Endodermal cell (in vitro differentiated cells): Measurements from ENCODE around the gene SPPL2A. TPM values are rescaled to one million over a fixed set of nuclear protein-coding genes. Genes with fewer than 3 reads are reported as not detected.
A peak's percentile ranks its signal among the peaks of the same experiment; 100 is the strongest.

Experiments
- DNase-seq: peaks from one replicate; pipeline ENCODE4 v3.0.0-alpha.2; 2017
- H3K27ac ChIP-seq: 2 replicates; pipeline ENCODE4 v1.5.1; 2013; ENCODE audit warnings: mild to moderate bottlenecking, low read depth, low read length, moderate library complexity
- H3K27me3 ChIP-seq: 2 replicates; pipeline ENCODE4 v1.6.1; 2013; ENCODE audit warnings: mild to moderate bottlenecking, low read length, moderate library complexity; ENCODE audit not compliant: insufficient read depth, control insufficient read depth, poor library complexity, severe bottlenecking
- H3K36me3 ChIP-seq: 2 replicates; pipeline ENCODE4 v1.7.0; 2013; ENCODE audit warnings: mild to moderate bottlenecking, low read length, moderate library complexity; ENCODE audit not compliant: control insufficient read depth, insufficient read depth
- H3K4me1 ChIP-seq: one replicate; pipeline ENCODE4 v1.7.0; 2013; ENCODE audit warnings: low read length; ENCODE audit not compliant: control insufficient read depth, insufficient read depth
- H3K4me3 ChIP-seq: 2 replicates; pipeline ENCODE4 v1.5.1; 2013; ENCODE audit warnings: mild to moderate bottlenecking, low read length, moderate library complexity
- H3K9ac ChIP-seq: 2 replicates; pipeline ENCODE4 v1.6.1; 2013; ENCODE audit warnings: mild to moderate bottlenecking, low read length, moderate library complexity; ENCODE audit not compliant: poor library complexity, severe bottlenecking; ENCODE audit errors: extremely low read depth
- H3K9me3 ChIP-seq: 2 replicates; pipeline ENCODE4 v1.6.1; 2013; ENCODE audit warnings: mild to moderate bottlenecking, low read length, moderate library complexity; ENCODE audit not compliant: control insufficient read depth
- H3K27ac Mint-ChIP-seq: 2 replicates; pipeline ENCODE4 v1.8.0; 2020; ENCODE audit warnings: mixed read lengths
- H3K27me3 Mint-ChIP-seq: 2 replicates; pipeline ENCODE4 v1.8.0; 2021; ENCODE audit warnings: mild to moderate bottlenecking, mixed read lengths; ENCODE audit not compliant: insufficient read depth
- H3K36me3 Mint-ChIP-seq: 2 replicates; pipeline ENCODE4 v1.8.0; 2020; ENCODE audit warnings: low read depth, mixed read lengths
- H3K4me1 Mint-ChIP-seq: 2 replicates; pipeline ENCODE4 v1.8.0; 2020; ENCODE audit warnings: mixed read lengths
- H3K4me3 Mint-ChIP-seq: 2 replicates; pipeline ENCODE4 v1.8.0; 2020; ENCODE audit warnings: mild to moderate bottlenecking, moderate library complexity, mixed read lengths
- H3K9me3 Mint-ChIP-seq: 2 replicates; pipeline ENCODE4 v1.8.0; 2020; ENCODE audit warnings: mild to moderate bottlenecking, mixed read lengths
- WGBS, 2 experiments: methylation state at CpG; one replicate each; pipeline versions ENCODE4 v1.1.5 to v1.1.7; 2013; ENCODE audit warnings: missing lambda C conversion rate in 2 of 2, mixed read lengths in 1 of 2; ENCODE audit not compliant: insufficient coverage in 1 of 2, insufficient read length in 1 of 2; 5-methylcytosine and 5-hydroxymethylcytosine counted together
- total RNA-seq, 2 donors: library from RNA; stranded (reverse); fragmentation: NEBNext Ultra II Directional in 1 of 2; extraction: Animal tissue kit (Norgen Biotek cat#: 25700) in 1 of 2; gene quantifications; 2 replicates in 1 of 2; 3 replicates in 1 of 2; pipeline ENCODE4 v1.2.1, GENCODE V29; 2021
- TF ChIP-seq, protein P1 (sequence below): fragments of 200-600 bp; sonication (generic); conservative IDR thresholded peaks from 2 replicates; pipeline ENCODE4 v1.5.0; 2021; ENCODE audit warnings: antibody characterized with exemption, mild to moderate bottlenecking

SPPL2A gene
- total RNA-seq, 2 donors from 2014 or later, result 62.4 to 78.7 TPM

DNA sequence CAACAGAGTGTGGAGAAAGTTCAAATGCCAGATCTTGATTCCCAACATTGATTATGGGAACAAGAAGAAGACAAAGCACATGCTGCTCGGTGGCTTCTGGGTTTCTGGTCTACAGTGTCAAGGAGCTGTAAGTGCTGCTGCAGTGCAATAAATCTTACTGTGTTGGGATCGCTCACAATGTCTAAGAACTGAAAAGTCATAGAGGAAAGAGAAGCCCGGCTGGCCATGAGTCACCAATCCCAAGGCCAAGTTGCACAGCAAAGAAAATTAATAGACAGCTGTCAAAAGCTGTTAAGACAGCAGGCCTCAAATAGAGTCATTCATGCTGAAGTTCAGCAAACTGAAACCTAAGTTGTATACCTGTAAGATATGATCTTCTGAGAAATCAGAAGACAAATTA, 33.2 kb upstream of the SPPL2A start:
- H3K36me3 ChIP-seq, result no peaks in the 10 kb centered on the region
- no peak overlapping the region for H3K9ac ChIP-seq
- H3K27me3 Mint-ChIP-seq, result no peaks in the 10 kb centered on the region
- TF ChIP-seq, protein P1, sequence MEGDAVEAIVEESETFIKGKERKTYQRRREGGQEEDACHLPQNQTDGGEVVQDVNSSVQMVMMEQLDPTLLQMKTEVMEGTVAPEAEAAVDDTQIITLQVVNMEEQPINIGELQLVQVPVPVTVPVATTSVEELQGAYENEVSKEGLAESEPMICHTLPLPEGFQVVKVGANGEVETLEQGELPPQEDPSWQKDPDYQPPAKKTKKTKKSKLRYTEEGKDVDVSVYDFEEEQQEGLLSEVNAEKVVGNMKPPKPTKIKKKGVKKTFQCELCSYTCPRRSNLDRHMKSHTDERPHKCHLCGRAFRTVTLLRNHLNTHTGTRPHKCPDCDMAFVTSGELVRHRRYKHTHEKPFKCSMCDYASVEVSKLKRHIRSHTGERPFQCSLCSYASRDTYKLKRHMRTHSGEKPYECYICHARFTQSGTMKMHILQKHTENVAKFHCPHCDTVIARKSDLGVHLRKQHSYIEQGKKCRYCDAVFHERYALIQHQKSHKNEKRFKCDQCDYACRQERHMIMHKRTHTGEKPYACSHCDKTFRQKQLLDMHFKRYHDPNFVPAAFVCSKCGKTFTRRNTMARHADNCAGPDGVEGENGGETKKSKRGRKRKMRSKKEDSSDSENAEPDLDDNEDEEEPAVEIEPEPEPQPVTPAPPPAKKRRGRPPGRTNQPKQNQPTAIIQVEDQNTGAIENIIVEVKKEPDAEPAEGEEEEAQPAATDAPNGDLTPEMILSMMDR, result no peak
- DNase-seq, result no peak
- no peaks in the 10 kb centered on the region for H3K9me3 ChIP-seq
- no peaks in the 10 kb centered on the region for H3K4me1 ChIP-seq
- no peaks in the 10 kb centered on the region for H3K36me3 Mint-ChIP-seq
- H3K4me1 Mint-ChIP-seq, result peaks cover 2% of the 10 kb centered on the region
- H3K9me3 Mint-ChIP-seq, result peaks cover 2% of the 10 kb centered on the region
- H3K27me3 ChIP-seq, result no peaks in the 10 kb centered on the region
- H3K4me3 Mint-ChIP-seq, result no peak overlapping the region
- H3K27ac ChIP-seq, result no peak overlapping the region
- no peak overlapping the region for H3K27ac Mint-ChIP-seq
- H3K4me3 ChIP-seq, result no peak overlapping the region
- WGBS, 2 experiments, result 89 to 91% methylated on average over 3 of the region's 3 CpGs

DNA sequence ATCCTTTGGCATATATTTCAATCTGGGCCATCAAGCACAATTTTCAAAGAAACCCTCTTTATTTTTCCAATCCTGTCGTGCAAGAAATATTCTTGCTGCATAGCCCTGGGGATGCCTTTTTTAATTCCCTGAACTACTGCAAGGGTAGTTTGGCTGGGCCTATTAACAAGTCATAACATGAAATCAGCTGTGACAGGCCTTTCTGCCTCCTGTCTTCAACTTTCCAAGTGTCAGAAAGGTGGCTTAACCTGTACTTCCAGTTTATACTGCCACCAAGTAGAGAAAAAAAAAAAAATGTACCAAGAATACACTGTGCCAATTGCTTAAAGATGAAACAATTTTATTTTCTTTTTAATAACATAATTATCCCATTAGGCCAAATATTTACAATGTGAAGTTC, 32.4 kb upstream of the SPPL2A start:
- H3K9me3 ChIP-seq, result no peaks in the 10 kb centered on the region
- TF ChIP-seq, protein P1, result no peak
- no peak overlapping the region for H3K27ac Mint-ChIP-seq
- 87 to 100% methylated on average over 1 of the region's 1 CpG for WGBS, 2 experiments
- H3K4me3 Mint-ChIP-seq, result no peak overlapping the region
- peaks cover 2% of the 10 kb centered on the region for H3K9me3 Mint-ChIP-seq
- no peaks in the 10 kb centered on the region for H3K36me3 ChIP-seq
- DNase-seq, result no peak
- no peak overlapping the region for H3K9ac ChIP-seq
- H3K27me3 Mint-ChIP-seq, result no peaks in the 10 kb centered on the region
- no peak overlapping the region for H3K27ac ChIP-seq
- H3K4me1 Mint-ChIP-seq, result peaks cover 2% of the 10 kb centered on the region
- H3K36me3 Mint-ChIP-seq, result no peaks in the 10 kb centered on the region
- H3K4me1 ChIP-seq, result no peaks in the 10 kb centered on the region
- H3K4me3 ChIP-seq, result no peak overlapping the region
- H3K27me3 ChIP-seq, result no peaks in the 10 kb centered on the region

DNA sequence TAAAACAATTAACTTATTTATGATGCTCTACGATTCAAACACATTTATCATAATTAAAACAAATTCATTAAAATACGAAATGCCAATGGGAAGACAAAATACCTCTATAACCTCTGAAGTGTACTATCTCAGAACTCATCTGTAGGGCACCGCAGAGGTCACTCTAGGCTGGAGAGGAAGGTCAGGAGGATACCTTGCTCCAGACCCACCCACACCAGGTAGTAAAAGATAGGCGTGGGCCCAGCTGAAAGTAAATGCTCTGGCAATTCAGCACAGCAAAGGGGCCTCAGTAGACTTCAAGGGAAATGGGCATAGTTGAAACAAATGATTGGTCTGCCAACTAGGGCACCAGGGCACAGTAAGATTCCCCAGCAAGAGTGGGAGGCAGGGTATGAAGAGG, 26.0 kb upstream of the SPPL2A start:
- TF ChIP-seq, protein P1, result no peak
- no peak for DNase-seq
- Mint-ChIP-seq H3K4me1 (peaks cover 14% of the 10 kb centered on the region), H3K9me3 (no peaks in the 10 kb centered on the region), H3K27me3 (no peaks in the 10 kb centered on the region), H3K4me3 (no peak overlapping the region), H3K36me3 (no peaks in the 10 kb centered on the region), H3K27ac (peak overlapping the region; percentile 56)
- H3K9me3 ChIP-seq, result no peaks in the 10 kb centered on the region
- H3K4me1 ChIP-seq, result peaks cover 4% of the 10 kb centered on the region
- no peaks in the 10 kb centered on the region for H3K36me3 ChIP-seq
- no peak overlapping the region for H3K9ac ChIP-seq
- H3K4me3 ChIP-seq, result no peak overlapping the region
- 97 to 100% methylated on average over 3 to 4 of the region's 4 CpGs for WGBS, 2 experiments
- H3K27me3 ChIP-seq, result no peaks in the 10 kb centered on the region
- H3K27ac ChIP-seq, result no peak overlapping the region
